CD4-positive, alpha-beta T cell treated with Interferon alpha-2 for 1 hour (primary cell): ENCODE results near the gene FOXP1.

Source experiments
- DNase-seq, 2 donors: peaks; one replicate each; pipeline ENCODE4 v3.0.0-alpha.2; 2020 to 2022

The FOXP1 gene

DNA sequence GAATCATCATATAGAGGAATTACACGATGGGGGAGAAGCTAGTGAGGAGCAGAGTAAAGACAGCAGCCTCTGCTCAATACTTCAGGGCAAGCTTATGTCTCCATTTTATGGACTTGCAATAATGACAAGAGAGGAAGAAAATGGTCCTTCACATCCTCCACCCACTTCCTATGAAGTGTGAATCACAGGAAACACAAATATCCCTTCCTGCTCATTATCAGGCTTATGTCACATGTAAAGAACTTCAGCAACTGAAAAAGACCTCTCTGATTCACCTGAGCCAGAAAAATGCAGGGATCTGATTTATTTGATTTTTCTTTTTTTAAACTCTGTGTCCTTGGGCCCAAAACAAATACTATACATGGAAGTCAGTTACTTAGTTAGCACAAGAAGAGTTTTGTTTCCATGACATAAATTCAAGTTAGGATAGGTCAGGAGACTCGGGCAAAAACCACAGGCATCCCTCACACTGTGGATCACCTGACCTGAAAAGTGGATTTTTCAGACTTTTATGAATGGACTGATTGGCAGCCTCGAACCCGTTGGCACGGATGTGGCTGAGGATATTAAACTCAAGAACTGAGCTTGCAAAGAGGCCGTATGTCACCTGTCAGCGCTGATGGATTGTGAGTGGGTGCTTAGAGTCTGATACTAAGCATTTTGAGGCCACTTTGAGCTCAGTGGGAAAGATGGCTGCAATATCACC lies 650.3 kb downstream of the FOXP1 start:
- no peak for DNase-seq

- no peak for DNase-seq
Measured at GRCh38 chr3:70930066-70930465, 653.5 kb downstream of the FOXP1 start.

- DNase-seq, result no peak
Measured at GRCh38 chr3:70927239-70927638, 656.3 kb downstream of the FOXP1 start.

- no peak for DNase-seq
Measured at GRCh38 chr3:70926835-70927234, 656.7 kb downstream of the FOXP1 start.

DNA sequence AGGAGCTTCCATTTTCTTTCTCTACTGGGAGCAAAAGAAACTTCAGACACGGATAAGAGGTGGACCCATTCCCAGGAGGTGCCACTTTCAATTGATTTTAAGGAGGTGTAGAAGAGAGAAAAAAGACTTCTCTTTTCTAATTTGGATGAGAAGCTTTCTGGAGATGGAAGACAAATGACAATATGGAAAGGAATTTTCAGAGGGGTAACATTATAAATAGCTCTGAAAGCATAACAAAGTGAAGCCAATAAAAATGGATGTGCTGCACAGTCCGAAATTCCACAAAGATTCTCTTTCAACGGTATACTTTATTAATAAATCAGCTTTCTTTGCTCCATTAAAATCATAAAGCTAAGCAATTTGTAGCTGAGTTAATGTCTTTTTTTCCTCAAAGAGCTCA lies 663.9 kb downstream of the FOXP1 start:
- DNase-seq, result no peak

DNA sequence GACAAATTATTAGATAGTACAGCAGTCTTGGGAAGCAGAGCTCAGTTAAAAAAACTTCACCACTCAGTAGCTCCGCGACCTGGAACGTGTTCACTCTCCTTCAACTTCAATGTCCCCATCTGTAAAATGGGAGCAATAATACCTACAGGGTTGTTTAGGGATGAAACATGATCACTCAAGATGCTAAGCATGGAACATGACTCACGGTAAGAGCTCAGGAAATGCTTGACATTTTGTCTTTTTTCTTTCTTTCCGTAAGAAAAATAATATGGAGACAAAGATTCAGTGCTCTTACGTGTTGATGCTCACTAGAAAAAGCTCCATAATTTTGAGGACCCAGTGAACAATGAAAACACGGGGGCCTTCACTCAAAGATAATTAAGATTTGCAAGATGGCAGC lies 664.4 kb downstream of the FOXP1 start:
- no peak for DNase-seq

DNA sequence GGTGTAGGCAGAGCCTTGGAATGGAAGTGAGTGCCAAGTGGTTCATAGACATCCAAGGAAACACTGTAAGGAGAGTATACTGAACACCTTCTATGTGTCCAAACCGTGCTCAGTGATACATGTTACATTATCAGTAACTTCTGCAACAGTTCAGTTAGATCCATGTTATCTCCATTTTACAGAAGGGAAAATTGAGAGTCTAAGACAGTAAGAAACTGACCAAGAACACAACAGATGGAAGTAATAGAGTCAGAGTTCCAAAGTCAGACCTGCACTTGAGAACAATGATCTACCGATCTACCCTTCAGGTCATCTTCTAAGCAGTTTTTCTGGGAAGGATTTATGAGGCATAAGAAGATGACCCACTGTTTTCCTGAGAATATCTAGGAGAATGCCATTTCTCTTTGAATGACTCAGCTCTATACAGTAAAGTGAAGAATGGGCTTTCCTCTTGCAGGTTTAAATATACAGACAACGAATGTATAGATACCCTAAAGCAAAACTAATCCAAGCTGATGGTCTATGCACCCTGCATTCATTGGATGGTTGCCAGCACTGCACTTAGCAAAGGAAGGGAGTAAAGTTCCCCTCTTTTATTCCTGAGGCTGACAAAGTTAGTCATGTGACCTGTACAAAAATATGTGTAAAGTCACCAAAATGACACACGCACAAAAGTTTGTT lies 667.0 kb downstream of the FOXP1 start:
- DNase-seq, result no peak

DNA sequence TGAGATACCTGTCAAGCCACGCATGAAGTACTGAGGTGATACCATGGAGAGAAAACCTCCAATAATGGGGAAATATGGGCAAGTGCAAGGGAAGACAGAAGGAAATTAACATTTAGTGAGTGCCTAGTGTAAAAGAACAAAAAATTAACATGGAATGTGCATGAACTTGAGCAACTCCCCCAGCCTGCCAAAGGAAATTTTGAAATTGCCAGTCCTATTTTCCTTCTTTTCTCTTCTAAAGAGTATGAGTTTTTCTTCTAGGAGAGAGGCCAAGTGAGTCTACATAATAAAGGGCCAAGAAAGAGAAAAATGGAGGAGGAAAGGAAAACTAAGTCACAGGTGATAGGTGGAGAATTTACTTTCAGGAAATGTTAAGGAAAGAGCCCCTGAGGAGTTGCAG lies 668.7 kb downstream of the FOXP1 start:
- no peak for DNase-seq

DNA sequence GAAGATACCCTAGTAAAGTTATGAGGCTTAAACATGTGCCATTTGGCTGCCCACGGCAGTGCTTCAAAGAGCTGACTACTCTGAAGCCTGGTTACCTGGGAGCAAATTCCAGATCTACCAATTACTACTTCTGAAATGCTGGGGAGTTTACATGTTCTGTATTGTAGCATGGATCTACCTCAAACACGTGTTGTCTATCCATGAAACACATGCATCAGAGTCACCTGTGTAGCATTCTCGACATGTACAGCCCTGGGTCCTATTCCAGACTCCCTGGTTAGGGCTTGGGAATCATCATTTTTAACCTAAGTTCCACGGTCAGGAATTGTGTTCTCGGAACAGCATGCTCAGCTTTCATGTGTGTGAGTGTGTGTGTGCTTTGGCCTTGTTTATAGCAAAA lies 671.8 kb downstream of the FOXP1 start:
- DNase-seq, result no peak

- no peak for DNase-seq
Measured at GRCh38 chr3:70905491-70905890, 678.0 kb downstream of the FOXP1 start.
